Tibial artery (tissue), 4 donors: ENCODE measurements around the gene SAMD4A.
A peak's percentile ranks its signal among the peaks of the same experiment; 100 is the strongest.

Experiments used
- DNase-seq, 2 donors: peaks; one replicate each; pipeline ENCODE4 v3.0.0-alpha.2; 2019
- H3K27ac ChIP-seq, 2 donors: fragments of 200-600 bp; sonication (generic) in 1 of 2; 1 replicate in 1 of 2; 2 replicates in 1 of 2; pipeline ENCODE4 v1.5.1; 2018 to 2019; ENCODE audit warnings: mild to moderate bottlenecking in 1 of 2
- H3K27me3 ChIP-seq, 2 donors: fragments of 200-600 bp; sonication (generic) in 1 of 2; one replicate each; pipeline versions ENCODE4 v1.5.1 to v1.6.0; 2016 to 2019
- H3K36me3 ChIP-seq, 3 donors: fragments of 200-600 bp; sonication (generic) in 2 of 3; one replicate each; pipeline ENCODE4 v1.5.1; 2016 to 2019; ENCODE audit warnings: mild to moderate bottlenecking in 2 of 3
- H3K4me1 ChIP-seq, 4 donors: fragments of 200-600 bp; sonication (generic) in 2 of 4; 1 replicate in 3 of 4; 2 replicates in 1 of 4; pipeline ENCODE4 v1.5.1; 2016 to 2019
- H3K4me3 ChIP-seq, 2 donors: fragments of 200-600 bp; sonication (generic) in 1 of 2; 1 replicate in 1 of 2; 2 replicates in 1 of 2; pipeline ENCODE4 v1.5.1; 2018 to 2019; ENCODE audit warnings: mild to moderate bottlenecking in 2 of 2
- H3K9me3 ChIP-seq, 3 donors: fragments of 200-600 bp; sonication (generic) in 1 of 3; one replicate each; pipeline ENCODE4 v1.5.1; 2016 to 2019
- CTCF ChIP-seq, 2 experiments: fragments of 200-600 bp in 1 of 2; fragments of 450-650 bp in 1 of 2; IDR thresholded peaks; one replicate each; pipeline ENCODE4 v1.5.1; 2017 to 2019; ENCODE audit warnings: antibody characterized with exemption in 2 of 2, mild to moderate bottlenecking in 1 of 2, moderate library complexity in 1 of 2
- intact Hi-C: fragments of 100-400 bp; cut with DNase I; formaldehyde crosslinking; loops from one replicate; pipeline ENCODE4 v1.15.0; 2023; ENCODE audit warnings: low total_unique reads

The SAMD4A gene

GRCh38 chr14:54672688-54673087 lies 105.8 kb downstream of the SAMD4A start:
- Histone ChIP-seq H3K4me1 (peaks cover 0 to 92% (median 52%) of the 10 kb centered on the region in 4 donors), H3K27ac (peak overlapping the region; percentile 73 to 85), H3K36me3 (no peaks in the 10 kb centered on the region), H3K27me3 (no peaks in the 10 kb centered on the region), H3K4me3 (no peak overlapping the region), H3K9me3 (no peaks in the 10 kb centered on the region)
- TF ChIP-seq CTCF (IDR thresholded peaks at IDR 0.05), result no peak
- no peak for DNase-seq
- intact Hi-C loops, result no loop called here

DNA sequence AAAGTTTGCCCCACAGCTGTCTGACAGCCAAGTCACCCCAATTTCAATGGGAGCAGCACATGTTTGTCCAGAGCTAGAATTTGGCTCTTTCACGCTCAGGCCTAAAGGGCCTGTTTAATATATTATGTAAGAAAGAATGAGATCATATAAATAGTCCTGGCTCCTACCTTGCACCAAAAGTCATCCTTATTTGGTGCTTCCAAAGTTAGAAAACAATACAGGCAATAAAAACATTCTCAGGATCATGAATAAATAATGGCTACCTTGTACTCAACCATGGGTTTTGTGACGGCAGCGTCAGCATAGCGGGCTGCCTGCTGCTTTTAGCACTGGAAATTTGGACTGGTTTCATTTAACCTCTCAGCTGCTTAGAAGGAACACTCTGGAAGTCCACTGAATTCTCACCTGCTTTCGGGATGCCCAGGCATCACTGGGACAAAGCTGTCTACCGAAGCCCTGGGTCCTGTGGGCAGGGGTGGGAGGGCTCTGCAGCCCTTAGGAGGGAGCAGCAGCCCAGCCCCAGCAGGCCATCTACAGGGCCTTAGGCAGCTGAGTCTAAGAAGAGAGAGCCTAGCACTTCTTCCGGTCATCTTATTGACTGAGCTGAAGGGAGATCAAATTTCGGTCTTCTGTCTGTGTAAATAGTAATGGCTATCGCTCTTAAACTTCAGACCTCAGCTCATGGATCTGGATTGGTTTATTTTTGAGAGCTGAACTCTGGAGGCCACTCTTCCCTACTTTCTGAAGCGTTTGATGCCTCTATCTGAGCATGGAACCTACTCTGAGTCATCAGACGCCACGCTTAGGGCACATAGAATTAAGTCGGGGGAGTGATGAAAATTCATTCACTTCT lies 106.5 kb downstream of the SAMD4A start:
- H3K27ac ChIP-seq, result peak overlapping the region; percentile 73 to 85
- TF ChIP-seq CTCF (IDR thresholded peaks at IDR 0.05), result no peak
- no peaks in the 10 kb centered on the region for H3K27me3 ChIP-seq
- no peak overlapping the region for H3K4me3 ChIP-seq
- no peaks in the 10 kb centered on the region for H3K36me3 ChIP-seq
- H3K4me1 ChIP-seq, result peaks cover 0 to 98% (median 57%) of the 10 kb centered on the region in 4 donors
- DNase-seq, result no peak
- intact Hi-C loops, result no loop called here
- no peaks in the 10 kb centered on the region for H3K9me3 ChIP-seq

- H3K27ac ChIP-seq, result peak overlapping the region; percentile 73 to 85
- no peak overlapping the region for H3K4me3 ChIP-seq
- no peak for TF ChIP-seq CTCF (IDR thresholded peaks at IDR 0.05)
- intact Hi-C loops, result no loop called here
- no peak for DNase-seq
- H3K4me1 ChIP-seq, result peaks cover 0 to 99% (median 58%) of the 10 kb centered on the region in 4 donors
- H3K27me3 ChIP-seq, result no peaks in the 10 kb centered on the region
- H3K36me3 ChIP-seq, result no peaks in the 10 kb centered on the region
- H3K9me3 ChIP-seq, result no peaks in the 10 kb centered on the region
Measured at GRCh38 chr14:54674046-54674741, 107.3 kb downstream of the SAMD4A start.

GRCh38 chr14:54675236-54676128 lies 108.6 kb downstream of the SAMD4A start:
- peaks cover 0 to 99% (median 55%) of the 10 kb centered on the region in 4 donors for H3K4me1 ChIP-seq
- H3K27ac ChIP-seq, result peak overlapping the region; percentile 73 to 85

More at GRCh38 chr14:54675236-54676128, 108.6 kb downstream of the SAMD4A start:
- intact Hi-C loops, result no loop called here
- no peak for DNase-seq
- Histone ChIP-seq H3K4me3 (no peak overlapping the region), H3K36me3 (no peaks in the 10 kb centered on the region), H3K9me3 (no peaks in the 10 kb centered on the region), H3K27me3 (no peaks in the 10 kb centered on the region)
- TF ChIP-seq CTCF (IDR thresholded peaks at IDR 0.05), result peak in 1 of 2 experiments; percentile 14
